Natural killer cell (primary cell): Measurements from ENCODE around the gene TBX18. TPM values are rescaled to one million over a fixed set of nuclear protein-coding genes. Genes with fewer than 3 reads are reported as not detected.

Experiments used
- ATAC-seq, 3 donors: fragments of 150-1000 bp in 2 of 3; fragments of 200-7000 bp in 1 of 3; cut with Tn5 transposase; 1 replicate in 1 of 3; 2 replicates in 2 of 3; pipeline ENCODE4 v1.10.0; 2021; ENCODE audit warnings: mild to moderate bottlenecking in 2 of 3, moderate library complexity in 2 of 3
- DNase-seq, 2 donors: peaks; one replicate each; pipeline versions ENCODE4 v3.0.0 to v3.0.0-alpha.2; 2013 to 2021; ENCODE audit warnings: mixed read lengths in 1 of 2
- H3K27ac ChIP-seq: one replicate; pipeline ENCODE4 v1.5.1; 2013; ENCODE audit warnings: mild to moderate bottlenecking, low read length
- H3K27me3 ChIP-seq: one replicate; pipeline ENCODE4 v1.6.1; 2013; ENCODE audit warnings: low read length; ENCODE audit not compliant: control insufficient read depth, insufficient read depth
- H3K36me3 ChIP-seq: one replicate; pipeline ENCODE4 v1.6.1; 2013; ENCODE audit warnings: low read length; ENCODE audit not compliant: control insufficient read depth, insufficient read depth
- H3K4me1 ChIP-seq: one replicate; pipeline ENCODE4 v1.6.1; 2013; ENCODE audit warnings: low read length; ENCODE audit not compliant: control insufficient read depth, insufficient read depth
- H3K4me3 ChIP-seq: one replicate; pipeline ENCODE4 v1.5.1; 2013; ENCODE audit warnings: low read length
- H3K9me3 ChIP-seq: one replicate; pipeline ENCODE4 v1.6.1; 2013; ENCODE audit warnings: low read length; ENCODE audit not compliant: control insufficient read depth, insufficient read depth
- H3K27ac Mint-ChIP-seq, 2 donors: one replicate each; pipeline ENCODE4 v1.8.0; 2022; ENCODE audit warnings: mild to moderate bottlenecking in 2 of 2, mixed read lengths in 2 of 2, moderate library complexity in 1 of 2
- H3K27me3 Mint-ChIP-seq, 2 donors: one replicate each; pipeline ENCODE4 v1.8.0; 2022; ENCODE audit warnings: low read depth in 2 of 2, mixed read lengths in 2 of 2
- H3K36me3 Mint-ChIP-seq: one replicate; pipeline ENCODE4 v1.8.0; 2022; ENCODE audit warnings: mixed read lengths
- H3K4me1 Mint-ChIP-seq, 2 donors: one replicate each; pipeline ENCODE4 v1.8.0; 2022; ENCODE audit warnings: mixed read lengths in 2 of 2
- H3K4me3 Mint-ChIP-seq: one replicate; pipeline ENCODE4 v1.8.0; 2022; ENCODE audit warnings: mild to moderate bottlenecking, moderate library complexity, mixed read lengths
- H3K9me3 Mint-ChIP-seq, 2 donors: one replicate each; pipeline ENCODE4 v1.8.0; 2022; ENCODE audit warnings: mixed read lengths in 2 of 2
- WGBS: methylation state at CpG from one replicate; pipeline ENCODE4 v1.1.7; 2013; ENCODE audit warnings: missing lambda C conversion rate; ENCODE audit not compliant: insufficient coverage; 5-methylcytosine and 5-hydroxymethylcytosine counted together
- intact Hi-C: fragments of 100-400 bp; cut with micrococcal nuclease; formaldehyde crosslinking; loops from one replicate; pipeline ENCODE4 v1.14.2; 2022
- total RNA-seq, 4 donors: library from RNA; stranded (reverse); fragments of 120-200 nt in 1 of 4; gene quantifications; one replicate each; pipeline versions ENCODE4 v1.2.3 to v1.2.4, GENCODE V29; 2013 to 2022
- TF ChIP-seq, protein P1 (sequence below): fragments of 200-600 bp; IDR thresholded peaks from one replicate; pipeline ENCODE4 v1.8.0; 2022; ENCODE audit warnings: antibody characterized with exemption

TBX18 gene
- total RNA-seq, 3 donors from 2014 or later (not counting 1 experiment from before 2014, with no cell fraction given) = not detected

DNA sequence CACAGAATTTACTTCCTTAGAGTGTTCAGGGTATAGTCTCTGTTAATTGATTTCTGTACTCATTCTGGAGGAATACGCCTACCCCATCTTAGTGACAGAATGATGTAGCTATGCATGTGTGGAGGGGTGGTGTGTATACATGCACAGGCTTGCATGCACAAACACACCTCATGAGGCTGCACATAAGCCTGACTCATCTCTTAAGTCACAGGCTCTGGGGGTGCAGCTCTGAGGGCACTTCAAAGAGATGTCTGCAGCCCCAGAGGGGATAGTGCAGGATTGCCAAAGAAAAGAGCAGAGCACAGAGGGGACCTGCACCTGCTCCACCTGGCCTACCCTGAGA lies 24.6 kb downstream of the TBX18 start:
- no peak overlapping the region for H3K27ac Mint-ChIP-seq
- no peaks in the 10 kb centered on the region for H3K4me1 Mint-ChIP-seq
- DNase-seq = no peak
- Histone ChIP-seq H3K4me1 (no peaks in the 10 kb centered on the region), H3K4me3 (no peak overlapping the region), H3K27me3 (no peaks in the 10 kb centered on the region), H3K9me3 (no peaks in the 10 kb centered on the region), H3K27ac (no peak overlapping the region), H3K36me3 (no peaks in the 10 kb centered on the region)
- intact Hi-C loops = no loop called here
- H3K9me3 Mint-ChIP-seq = no peaks in the 10 kb centered on the region
- H3K27me3 Mint-ChIP-seq = peaks cover 0 to 2% of the 10 kb centered on the region in 2 donors
- H3K36me3 Mint-ChIP-seq = no peaks in the 10 kb centered on the region
- no peak overlapping the region for H3K4me3 Mint-ChIP-seq
- ATAC-seq = no peak
- WGBS = 100% methylated on average over 1 of the region's 1 CpG
- TF ChIP-seq, protein P1, sequence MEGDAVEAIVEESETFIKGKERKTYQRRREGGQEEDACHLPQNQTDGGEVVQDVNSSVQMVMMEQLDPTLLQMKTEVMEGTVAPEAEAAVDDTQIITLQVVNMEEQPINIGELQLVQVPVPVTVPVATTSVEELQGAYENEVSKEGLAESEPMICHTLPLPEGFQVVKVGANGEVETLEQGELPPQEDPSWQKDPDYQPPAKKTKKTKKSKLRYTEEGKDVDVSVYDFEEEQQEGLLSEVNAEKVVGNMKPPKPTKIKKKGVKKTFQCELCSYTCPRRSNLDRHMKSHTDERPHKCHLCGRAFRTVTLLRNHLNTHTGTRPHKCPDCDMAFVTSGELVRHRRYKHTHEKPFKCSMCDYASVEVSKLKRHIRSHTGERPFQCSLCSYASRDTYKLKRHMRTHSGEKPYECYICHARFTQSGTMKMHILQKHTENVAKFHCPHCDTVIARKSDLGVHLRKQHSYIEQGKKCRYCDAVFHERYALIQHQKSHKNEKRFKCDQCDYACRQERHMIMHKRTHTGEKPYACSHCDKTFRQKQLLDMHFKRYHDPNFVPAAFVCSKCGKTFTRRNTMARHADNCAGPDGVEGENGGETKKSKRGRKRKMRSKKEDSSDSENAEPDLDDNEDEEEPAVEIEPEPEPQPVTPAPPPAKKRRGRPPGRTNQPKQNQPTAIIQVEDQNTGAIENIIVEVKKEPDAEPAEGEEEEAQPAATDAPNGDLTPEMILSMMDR = no peak

DNA sequence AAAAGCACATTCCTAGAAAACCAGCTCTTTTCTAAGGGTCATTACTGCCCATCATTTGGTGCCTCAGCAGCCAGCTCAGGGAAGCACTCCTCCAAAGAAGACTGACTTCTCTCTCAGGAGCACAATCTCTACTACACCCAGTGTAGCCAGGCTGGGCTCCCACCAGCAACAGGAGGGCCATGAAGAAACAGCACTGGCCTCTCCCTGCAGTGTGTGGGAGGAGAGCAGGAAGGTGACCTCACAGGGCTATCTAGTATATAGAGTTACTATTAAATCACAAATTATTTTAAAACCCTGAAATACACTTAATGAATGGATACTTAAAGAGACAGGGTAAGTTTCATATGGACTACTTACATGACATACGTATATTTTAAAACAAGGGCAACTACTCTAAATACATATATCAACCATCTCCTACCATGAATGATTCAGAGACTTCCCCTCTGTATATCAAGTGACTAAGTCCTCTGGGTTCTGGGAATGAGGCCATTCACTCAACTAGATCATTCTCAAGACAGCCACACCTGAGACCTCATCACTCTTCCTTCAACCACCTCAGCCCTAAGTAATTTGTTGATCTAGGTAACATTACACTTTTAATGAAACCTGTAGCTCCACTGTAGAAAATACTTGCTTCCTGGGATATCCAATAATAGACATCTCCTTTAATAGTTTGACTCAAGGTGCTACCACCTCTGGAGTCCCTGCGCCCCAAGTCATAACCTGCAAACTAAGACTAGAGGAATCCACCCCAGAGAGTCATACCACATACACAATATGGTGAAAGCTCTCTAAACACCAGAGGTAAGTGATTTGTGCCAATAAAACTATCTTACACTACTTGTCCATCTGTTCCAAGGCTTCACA lies 25.2 kb downstream of the TBX18 start:
- Mint-ChIP-seq H3K4me1 (no peaks in the 10 kb centered on the region), H3K27me3 (no peaks in the 10 kb centered on the region), H3K9me3 (no peaks in the 10 kb centered on the region), H3K36me3 (no peaks in the 10 kb centered on the region), H3K4me3 (no peak overlapping the region), H3K27ac (no peak overlapping the region)
- H3K4me3 ChIP-seq = no peak overlapping the region
- ATAC-seq = no peak
- TF ChIP-seq, protein P1 = no peak
- H3K9me3 ChIP-seq = no peaks in the 10 kb centered on the region
- no peak for DNase-seq
- H3K36me3 ChIP-seq = no peaks in the 10 kb centered on the region
- H3K27ac ChIP-seq = no peak overlapping the region
- H3K27me3 ChIP-seq = no peaks in the 10 kb centered on the region
- WGBS = 87% methylated on average over 2 of the region's 2 CpGs
- no peaks in the 10 kb centered on the region for H3K4me1 ChIP-seq
- intact Hi-C loops = no loop called here

DNA sequence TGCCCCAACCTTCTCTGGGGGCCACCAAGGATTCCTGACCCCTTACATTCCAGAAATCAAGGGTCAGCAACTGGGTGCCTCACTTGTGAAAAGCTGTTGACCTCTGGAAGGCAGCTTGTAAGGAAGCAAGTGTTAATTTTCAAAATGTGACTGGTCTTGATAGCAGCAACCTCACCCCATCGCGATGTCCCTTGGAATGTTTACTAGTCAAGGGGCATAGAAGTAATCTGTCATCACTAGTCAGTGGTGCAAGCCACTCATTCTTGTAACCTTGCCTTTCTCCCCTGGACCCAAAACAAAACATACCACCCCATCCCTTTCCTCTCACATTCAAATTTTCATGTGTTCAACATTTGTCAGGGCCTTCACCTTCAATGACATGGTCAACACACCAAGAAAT lies 30.5 kb downstream of the TBX18 start:
- Mint-ChIP-seq H3K4me1 (no peaks in the 10 kb centered on the region), H3K4me3 (no peak overlapping the region)

More for the DNA sequence above, 30.5 kb downstream of the TBX18 start:
- Mint-ChIP-seq H3K27me3 (no peaks in the 10 kb centered on the region), H3K9me3 (peaks cover 0 to 3% of the 10 kb centered on the region in 2 donors), H3K36me3 (no peaks in the 10 kb centered on the region), H3K27ac (no peak overlapping the region)
- DNase-seq (no peak), ATAC-seq (no peak)
- Histone ChIP-seq H3K4me1 (no peaks in the 10 kb centered on the region), H3K4me3 (no peak overlapping the region), H3K36me3 (no peaks in the 10 kb centered on the region), H3K27ac (no peak overlapping the region), H3K9me3 (no peaks in the 10 kb centered on the region), H3K27me3 (no peaks in the 10 kb centered on the region)
- WGBS = 75% methylated on average over 2 of the region's 2 CpGs
- intact Hi-C loops = no loop called here
- TF ChIP-seq, protein P1 = no peak
